ENCODE measurements around the gene IFT27. TPM values are rescaled to one million over a fixed set of nuclear protein-coding genes. Genes with fewer than 3 reads are reported as not detected.

The IFT27 gene
- total and polyA plus RNA-seq, 2 of the 4 experiments (the other 2 are of a cell fraction): 14.5 to 26.9 TPM

GRCh38 chr22:36741968-36742367 is 34.0 kb downstream of the IFT27 start:
- dilution Hi-C loops (cut with HindIII; ENCODE audit: low sequenced_read_pairs, unreplicated experiment) (no loop called here), intact Hi-C loops (cut with micrococcal nuclease) (no loop called here), in situ Hi-C loops (cut with MboI; ENCODE audit: low sequenced_read_pairs) (no loop called here)
- no peaks in the 10 kb centered on the region for H3K79me1 ChIP-seq (ENCODE audit: low read depth in 1 of 2, low read length in 2 of 2)
- no peaks in the 10 kb centered on the region for H3K4me1 ChIP-seq (ENCODE audit: control insufficient read depth, insufficient read depth, low read length)
- H4K91ac ChIP-seq (ENCODE audit: insufficient read depth, low read depth, low read length): no peak overlapping the region
- no peak overlapping the region for H3K18ac ChIP-seq (ENCODE audit: low read depth, low read length)
- no peak overlapping the region for H3K4me2 ChIP-seq (ENCODE audit: low read depth, low read length)
- H3K27me3 ChIP-seq (ENCODE audit: control insufficient read depth, insufficient read depth, low read length): peaks cover 36% of the 10 kb centered on the region
- H4K5ac ChIP-seq (ENCODE audit: low read depth, low read length): no peak overlapping the region
- TF ChIP-seq, protein P1, sequence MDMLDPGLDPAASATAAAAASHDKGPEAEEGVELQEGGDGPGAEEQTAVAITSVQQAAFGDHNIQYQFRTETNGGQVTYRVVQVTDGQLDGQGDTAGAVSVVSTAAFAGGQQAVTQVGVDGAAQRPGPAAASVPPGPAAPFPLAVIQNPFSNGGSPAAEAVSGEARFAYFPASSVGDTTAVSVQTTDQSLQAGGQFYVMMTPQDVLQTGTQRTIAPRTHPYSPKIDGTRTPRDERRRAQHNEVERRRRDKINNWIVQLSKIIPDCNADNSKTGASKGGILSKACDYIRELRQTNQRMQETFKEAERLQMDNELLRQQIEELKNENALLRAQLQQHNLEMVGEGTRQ (IDR thresholded peaks at IDR 0.05; ENCODE audit: low read depth, low read length): no peak
- TF ChIP-seq RAD21 (IDR thresholded peaks at IDR 0.05; ENCODE audit: low read length): no peak
- no peak for TF ChIP-seq RCOR1 (IDR thresholded peaks at IDR 0.05; ENCODE audit: insufficient replicate concordance, low read length)
- H2BK20ac ChIP-seq (ENCODE audit: low read depth, low read length): no peak overlapping the region
- no peak overlapping the region for H2AK9ac ChIP-seq (replicated peaks; ENCODE audit: low read depth, low read length, poor library complexity)
- WGBS, 2 experiments (ENCODE audit: extremely low coverage in 2 of 2, insufficient read length in 1 of 2): 67% methylated on average over 1 of the region's 6 CpGs; no CpG with 5 or more reads in 1 of the 2 experiments
- H3K14ac ChIP-seq (replicated peaks; ENCODE audit: low read depth, low read length): no peak overlapping the region
- no peak overlapping the region for H4K8ac ChIP-seq (ENCODE audit: low read depth in 2 of 2, low read length in 2 of 2)
- H3K27ac ChIP-seq (ENCODE audit: insufficient read depth, low read length): no peak overlapping the region
- BruUV-seq (replicated peaks): no TSS peak
- no peaks in the 10 kb centered on the region for H4K20me1 ChIP-seq (ENCODE audit: insufficient read depth, low read length)
- ChIA-PET CTCF (no interaction called here), POLR2A (ENCODE audit: unreplicated experiment) (no interaction called here)
- ATAC-seq (ENCODE audit: low read depth): no peak
- peaks cover 4% of the 10 kb centered on the region; the same call in 1 of the 2 replicates for H3K9me3 ChIP-seq (ENCODE audit: control insufficient read depth, insufficient read depth, low read length)
- no peak overlapping the region for H2AK5ac ChIP-seq (ENCODE audit: low read depth, low read length)
- H2BK5ac ChIP-seq (ENCODE audit: low read depth, low read length, poor library complexity, severe bottlenecking): no peak overlapping the region
- no peak overlapping the region for H3K4ac ChIP-seq (ENCODE audit: low read depth, low read length)
- no peak overlapping the region for H3K56ac ChIP-seq (ENCODE audit: extremely low read depth, insufficient read depth, low read length)
- no peak overlapping the region for H2AFZ ChIP-seq (replicated peaks; ENCODE audit: low read length, poor library complexity)
- no peaks in the 10 kb centered on the region for H3K9me1 ChIP-seq (ENCODE audit: insufficient read depth, low read length)
- no peak overlapping the region for H3K23ac ChIP-seq (ENCODE audit: low read depth, low read length)
- no peak for DNase-seq
- H3K4me3 ChIP-seq (ENCODE audit: insufficient read depth, low read depth, low read length): no peak overlapping the region
- H3K36me3 ChIP-seq (ENCODE audit: control insufficient read depth, insufficient read depth, low read length): no peaks in the 10 kb centered on the region
- H3K9ac ChIP-seq (ENCODE audit: low read depth, low read length): no peak overlapping the region
- H2BK120ac ChIP-seq (ENCODE audit: low read depth, low read length): no peak overlapping the region
- H2BK15ac ChIP-seq (ENCODE audit: low read depth, low read length): no peak overlapping the region

Measured in IMR-90 (cell line).